ENCODE results near the gene JARID2.

GRCh38 chr6:15441981-15442380 lies 196.1 kb downstream of the JARID2 start:
- TF ChIP-seq POLR2A (IDR thresholded peaks at IDR 0.05; ENCODE audit: low read depth, low read length) (no peak), POLR2AphosphoS5 (IDR thresholded peaks at IDR 0.05; ENCODE audit: low read depth, low read length) (no peak), SPI1 (IDR thresholded peaks at IDR 0.05; ENCODE audit: low read depth, low read length) (no peak), TAF1 (IDR thresholded peaks at IDR 0.05; ENCODE audit: low read depth, low read length) (no peak), POU2F2 (IDR thresholded peaks at IDR 0.05; ENCODE audit: low read depth, low read length) (no peak), PAX5 (IDR thresholded peaks at IDR 0.05; ENCODE audit: insufficient read depth, low read length, severe bottlenecking) (no peak)
